ENCODE measurements around the gene PRXL2B.

Gene PRXL2B

GRCh38 chr1:2635361-2636010 is 48.9 kb downstream of the PRXL2B start:
- DNase-seq (ENCODE audit: low read depth in 2 of 2), result no peak

DNA sequence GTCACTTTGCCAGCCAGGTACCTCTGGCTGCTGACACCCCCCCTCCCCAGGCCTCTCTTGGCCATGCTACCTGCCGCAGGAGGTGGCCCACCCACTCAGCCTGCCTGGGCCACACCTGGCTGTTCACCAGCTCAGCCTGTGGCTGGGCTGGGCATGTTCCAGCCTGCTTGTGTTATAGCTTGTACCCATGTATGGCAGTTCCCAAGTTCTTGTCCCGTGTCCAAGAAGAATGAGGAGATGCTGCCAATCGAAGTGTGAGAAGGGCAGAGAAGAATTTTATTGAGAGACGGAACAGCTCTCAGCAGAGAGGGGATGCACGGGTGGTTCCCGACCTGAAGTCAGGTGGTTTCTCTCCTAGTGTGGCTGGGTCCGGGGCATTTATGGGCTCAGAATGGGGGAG is 50.2 kb downstream of the PRXL2B start:
- no peak for DNase-seq (ENCODE audit: low read depth in 2 of 2)

GRCh38 chr1:2637442-2638145 is 51.0 kb downstream of the PRXL2B start:
- DNase-seq (ENCODE audit: low read depth in 2 of 2), result no peak

DNA sequence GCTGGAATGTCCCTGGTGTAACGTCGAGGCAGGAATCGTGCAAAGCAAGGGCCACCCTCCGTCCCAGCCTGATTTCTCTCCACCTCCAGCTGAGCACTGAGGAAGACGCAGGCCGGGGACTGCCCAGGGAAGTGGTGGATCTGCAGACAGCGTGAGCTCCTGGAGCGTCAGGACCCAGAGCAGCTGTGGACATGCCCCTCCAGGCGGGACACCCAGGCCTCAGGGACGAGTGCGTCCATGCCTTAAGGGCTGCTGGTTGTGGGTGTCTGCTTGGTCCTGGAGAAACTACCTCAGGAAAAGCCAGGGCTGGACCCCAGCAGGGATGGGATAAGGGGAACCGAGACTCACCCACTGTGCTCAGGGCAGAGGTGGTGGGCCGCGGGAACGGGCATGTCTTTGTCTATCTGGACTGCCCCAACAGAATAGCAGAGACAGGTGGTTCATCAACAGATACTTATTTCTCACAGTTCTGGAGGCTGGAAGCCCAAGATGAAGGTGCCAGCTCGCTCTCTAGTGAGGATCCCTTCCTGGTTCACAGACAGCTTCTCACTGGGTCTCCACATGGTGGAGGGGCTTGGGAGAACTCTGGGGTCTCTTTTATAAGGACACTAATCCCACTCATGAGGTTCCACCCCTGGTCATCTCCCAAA is 52.0 kb downstream of the PRXL2B start:
- DNase-seq (ENCODE audit: low read depth in 2 of 2), result no peak

GRCh38 chr1:2639203-2639602 is 52.6 kb downstream of the PRXL2B start:
- DNase-seq (ENCODE audit: low read depth in 2 of 2), result no peak

DNA sequence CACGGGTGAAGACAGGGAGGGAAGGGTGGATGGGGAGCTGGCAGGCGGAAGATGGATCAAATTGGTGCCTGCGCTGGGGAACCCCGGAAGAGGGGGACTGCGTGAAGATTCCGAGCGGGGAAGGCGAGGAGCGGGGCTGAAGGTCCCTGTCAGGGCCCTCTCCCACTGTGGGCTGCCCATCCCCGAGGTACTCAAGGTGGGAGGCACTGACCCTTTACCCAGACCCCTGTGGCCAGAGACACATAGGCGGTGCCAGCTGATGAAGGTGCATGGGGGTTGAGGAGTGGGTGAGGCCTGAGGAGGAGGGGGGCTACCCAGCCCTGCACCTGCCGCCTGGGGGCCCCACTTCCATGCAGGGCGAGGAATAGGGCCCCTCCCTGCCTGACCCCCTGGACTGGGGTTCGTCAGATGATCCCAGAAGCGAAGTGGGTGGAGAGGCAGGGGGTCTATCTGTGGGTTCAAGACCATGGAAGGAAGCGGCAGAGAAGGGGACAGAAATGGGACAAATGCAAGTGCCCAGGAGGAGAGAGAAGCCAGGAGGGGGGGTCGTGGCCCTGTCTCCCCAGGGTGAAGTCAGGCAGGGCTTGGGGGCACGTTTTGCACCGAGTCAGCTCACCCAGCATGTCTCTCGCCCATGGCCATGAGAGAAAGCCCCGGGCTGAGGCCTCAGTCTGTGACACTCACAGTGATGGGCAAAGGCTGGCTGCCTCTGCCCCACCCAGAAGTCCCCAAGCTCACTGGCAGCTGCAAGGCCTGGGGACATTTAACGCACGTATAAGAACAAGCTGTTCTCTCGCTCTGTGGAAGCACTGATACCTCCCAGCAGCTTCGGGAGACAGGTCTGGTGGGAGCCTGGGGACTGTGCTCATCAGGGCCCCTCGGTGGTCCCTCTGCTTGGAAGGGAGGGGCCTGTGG is 53.3 kb downstream of the PRXL2B start:
- no peak for DNase-seq (ENCODE audit: low read depth in 2 of 2)

GRCh38 chr1:2640626-2641025 is 54.0 kb downstream of the PRXL2B start:
- no peak for DNase-seq (ENCODE audit: low read depth in 2 of 2)

All from stimulated activated CD8-positive, alpha-beta memory T cell treated with anti-CD3 and anti-CD28 coated beads, Interleukin-15, amount 100 ng/mL, for 48 hours (primary cell).